ENCODE data around the gene TRIM39. TPM values are rescaled to one million over a fixed set of nuclear protein-coding genes. Genes with fewer than 3 reads are reported as not detected.

Gene TRIM39
- total and polyA plus RNA-seq, 2 of the 13 experiments (the other 11 are each of a cell fraction or from before 2014, with no cell fraction given) = 7.7 to 14.6 TPM

GRCh38 chr6:30344868-30345671 lies 18.3 kb downstream of the TRIM39 start, which contains the start of gene RPP21 (continued):
- peak; percentile 89; the same call in 1 of the 2 replicates for TF ChIP-seq MYNN (CRISPR knock-in tag; IDR thresholded peaks at IDR 0.05; ENCODE audit: low read depth)
- TF ChIP-seq ZNF12 (CRISPR knock-in tag; IDR thresholded peaks at IDR 0.05) = peak; percentile 72; the same call in 1 of the 2 replicates
- TF ChIP-seq ZBTB42 (CRISPR knock-in tag; IDR thresholded peaks at IDR 0.05) = 0 out of 2 replicates have a peak, but pooled peaks have one; percentile 83
- TF ChIP-seq ZHX2 (IDR thresholded peaks at IDR 0.05; ENCODE audit: low read depth) = no peak; the same call in 1 of the 2 replicates
- peak; percentile 85 for TF ChIP-seq ZHX2 (CRISPR knock-in tag; IDR thresholded peaks at IDR 0.05; ENCODE audit: borderline replicate concordance)
- TF ChIP-seq TERF1 (CRISPR knock-in tag; IDR thresholded peaks at IDR 0.05) = peak; percentile 85
- TF ChIP-seq ZNF234 (CRISPR knock-in tag; conservative IDR thresholded peaks at IDR 0.05) = no peak; the same call in 1 of the 2 replicates
- TF ChIP-seq YY1 (IDR thresholded peaks at IDR 0.05; ENCODE audit: insufficient read depth, insufficient replicate concordance, low read depth, low read length) = peak; percentile 95
- TF ChIP-seq TEAD2 (CRISPR knock-in tag; IDR thresholded peaks at IDR 0.05) = peak; percentile 86; the same call in 1 of the 2 replicates
- TF ChIP-seq ARNT (IDR thresholded peaks at IDR 0.05) = no peak
- TF ChIP-seq SP140L (CRISPR knock-in tag; IDR thresholded peaks at IDR 0.05; ENCODE audit: borderline replicate concordance) = peak; percentile 61; the same call in 1 of the 2 replicates
- peak; percentile 59 for TF ChIP-seq ZBTB14 (CRISPR knock-in tag; IDR thresholded peaks at IDR 0.05)
- peak; percentile 82 for TF ChIP-seq ZMYM4 (CRISPR knock-in tag; IDR thresholded peaks at IDR 0.05)
- no peak for TF ChIP-seq ZBTB33 (CRISPR knock-in tag; IDR thresholded peaks at IDR 0.05)
- no peak; the same call in 1 of the 2 replicates for TF ChIP-seq NR2F2 (IDR thresholded peaks at IDR 0.05; ENCODE audit: borderline replicate concordance, low read depth)
- peak; percentile 64; the same call in 1 of the 2 replicates for TF ChIP-seq SOX5 (CRISPR knock-in tag; IDR thresholded peaks at IDR 0.05; ENCODE audit: borderline replicate concordance)
- peak; percentile 89 for TF ChIP-seq TBP (CRISPR knock-in tag; IDR thresholded peaks at IDR 0.05)
- peak; percentile 96 for TF ChIP-seq HOXA3 (CRISPR knock-in tag; IDR thresholded peaks at IDR 0.05)
- peak; percentile 82 for TF ChIP-seq SATB2 (CRISPR knock-in tag; IDR thresholded peaks at IDR 0.05)
- peak; percentile 55; the same call in 1 of the 2 replicates for TF ChIP-seq PITX1 (CRISPR knock-in tag; IDR thresholded peaks at IDR 0.05)
